ENCODE results near the gene SYF2.

DNA sequence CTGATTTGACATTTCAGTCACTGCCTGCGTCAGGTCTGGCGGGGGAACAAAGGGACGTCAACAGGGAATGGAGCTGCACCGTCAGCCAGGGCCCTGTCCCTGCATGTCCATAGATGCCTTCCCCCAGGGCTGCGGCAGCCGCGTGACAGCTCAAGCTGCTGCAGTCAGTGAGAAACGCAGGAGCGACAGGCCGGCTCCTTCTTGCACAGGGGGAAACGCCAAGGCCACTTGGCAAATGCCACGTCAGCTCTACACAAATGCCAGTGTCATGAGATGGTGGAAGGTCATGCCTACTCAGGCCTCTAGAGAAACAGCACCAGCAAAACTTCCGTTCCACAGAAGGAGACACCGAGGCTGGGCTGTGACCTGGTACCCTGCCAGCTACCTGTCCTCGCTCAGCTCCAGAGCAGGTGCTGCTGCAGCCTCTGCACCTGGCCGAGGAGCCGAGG, 37.7 kb downstream of the SYF2 start:
- TF ChIP-seq, protein P1, sequence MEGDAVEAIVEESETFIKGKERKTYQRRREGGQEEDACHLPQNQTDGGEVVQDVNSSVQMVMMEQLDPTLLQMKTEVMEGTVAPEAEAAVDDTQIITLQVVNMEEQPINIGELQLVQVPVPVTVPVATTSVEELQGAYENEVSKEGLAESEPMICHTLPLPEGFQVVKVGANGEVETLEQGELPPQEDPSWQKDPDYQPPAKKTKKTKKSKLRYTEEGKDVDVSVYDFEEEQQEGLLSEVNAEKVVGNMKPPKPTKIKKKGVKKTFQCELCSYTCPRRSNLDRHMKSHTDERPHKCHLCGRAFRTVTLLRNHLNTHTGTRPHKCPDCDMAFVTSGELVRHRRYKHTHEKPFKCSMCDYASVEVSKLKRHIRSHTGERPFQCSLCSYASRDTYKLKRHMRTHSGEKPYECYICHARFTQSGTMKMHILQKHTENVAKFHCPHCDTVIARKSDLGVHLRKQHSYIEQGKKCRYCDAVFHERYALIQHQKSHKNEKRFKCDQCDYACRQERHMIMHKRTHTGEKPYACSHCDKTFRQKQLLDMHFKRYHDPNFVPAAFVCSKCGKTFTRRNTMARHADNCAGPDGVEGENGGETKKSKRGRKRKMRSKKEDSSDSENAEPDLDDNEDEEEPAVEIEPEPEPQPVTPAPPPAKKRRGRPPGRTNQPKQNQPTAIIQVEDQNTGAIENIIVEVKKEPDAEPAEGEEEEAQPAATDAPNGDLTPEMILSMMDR (IDR thresholded peaks at IDR 0.05; ENCODE audit: low read length) = no peak
- no peak for TF ChIP-seq EZH2 (optimal IDR thresholded peaks at IDR 0.05; ENCODE audit: low read depth, low read length)
